GM19023 (cell line): ENCODE results near the gene PDE3A.
"Not testable (repeated sequence)": the region's sequence is repeated elsewhere in the genome, so short reads cannot be mapped to it uniquely, and the experiment has no call there.

Experiments
- ATAC-seq: cut with Tn5 transposase; IDR thresholded peaks from one replicate; pipeline ENCODE4 v1.9.1; 2021; ENCODE audit warnings: mild to moderate bottlenecking, moderate library complexity; ENCODE audit not compliant: unreplicated experiment

Gene PDE3A

GRCh38 chr12:20368114-20368650 lies at the start of gene PDE3A:
Gene PDE3A (plus strand): TSS chr12:20368537. CDS start chr12:20369285, 748 bp downstream.
- no peak for ATAC-seq

GRCh38 chr12:20319366-20319765 lies 49.0 kb upstream of the PDE3A start:
- ATAC-seq: no peak

GRCh38 chr12:20320552-20320951 lies 47.8 kb upstream of the PDE3A start:
- no peak for ATAC-seq

DNA sequence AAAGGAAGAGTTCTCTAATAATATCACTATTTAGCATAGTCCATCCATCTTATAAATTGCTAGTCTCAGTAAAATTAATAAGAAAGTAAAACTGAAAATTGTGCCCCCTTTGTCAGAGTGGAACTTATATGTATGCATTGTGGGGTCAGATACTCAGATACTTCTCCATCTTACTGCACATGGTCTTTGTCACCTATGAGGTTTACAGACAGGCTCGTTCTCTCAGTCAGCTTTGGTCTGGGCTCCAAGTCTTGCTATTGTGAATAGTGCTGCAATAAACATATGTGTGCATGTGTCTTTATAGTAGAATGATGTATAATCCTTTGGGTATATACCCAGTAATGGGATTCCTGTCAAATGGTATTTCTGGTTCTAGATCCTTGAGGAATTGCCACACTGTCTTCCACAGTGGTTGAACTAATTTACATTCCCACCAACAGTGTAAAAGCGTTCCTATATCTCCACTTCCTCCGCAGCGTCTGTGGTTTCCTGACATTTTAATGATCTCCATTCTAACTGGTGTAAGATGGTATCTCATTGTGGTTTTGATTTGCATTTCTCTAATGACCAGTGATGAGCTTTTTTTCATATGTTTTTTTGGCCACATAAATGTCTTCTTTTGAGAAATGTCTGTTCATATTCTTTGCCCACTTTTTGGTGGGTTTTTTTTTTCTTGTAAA lies 37.4 kb upstream of the PDE3A start:
- not testable (repeated sequence) for ATAC-seq

- no peak for ATAC-seq
These were observed 29.3 kb upstream of the PDE3A start for GRCh38 chr12:20339060-20339459.

GRCh38 chr12:20342111-20342510 lies 26.2 kb upstream of the PDE3A start:
- ATAC-seq: no peak

DNA sequence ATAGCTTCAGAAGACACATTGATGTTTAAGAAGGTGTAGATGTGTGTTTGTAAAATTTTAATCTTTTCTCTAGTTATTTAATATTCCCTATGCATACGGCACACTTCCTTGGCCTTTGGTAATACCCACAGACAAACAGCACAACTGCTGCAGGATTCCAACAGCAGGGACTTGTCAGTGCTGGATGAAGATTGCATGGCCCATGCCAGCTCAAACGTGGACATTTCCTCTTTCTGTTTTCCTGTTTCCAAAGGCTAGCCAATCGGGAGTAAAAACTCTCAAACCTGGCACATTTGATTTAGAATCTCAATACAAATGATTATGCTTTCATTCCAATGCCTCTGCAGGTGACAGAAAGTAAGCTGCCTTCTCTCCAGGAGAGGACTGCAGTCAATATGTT lies 22.5 kb upstream of the PDE3A start:
- ATAC-seq: no peak

DNA sequence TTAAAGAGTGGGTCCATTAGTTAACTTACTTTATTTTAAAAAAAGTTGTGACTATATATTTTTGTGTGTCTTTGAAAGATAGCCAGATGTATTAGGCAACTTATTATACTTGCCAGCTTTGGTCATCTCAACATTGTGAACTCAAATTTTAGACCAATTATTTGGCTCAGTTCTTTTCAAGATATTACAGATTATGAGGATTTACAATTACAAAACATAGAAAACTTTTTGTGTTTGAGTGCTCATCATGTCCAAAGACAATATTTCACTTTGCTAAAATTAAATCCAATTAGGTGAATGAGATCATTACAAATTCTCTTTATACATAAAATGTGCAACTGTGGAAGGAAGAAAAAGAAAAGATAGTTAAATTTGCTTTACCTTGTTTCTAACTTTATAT lies 18.3 kb upstream of the PDE3A start:
- ATAC-seq: no peak

- no peak for ATAC-seq
These were observed 17.8 kb upstream of the PDE3A start for GRCh38 chr12:20350495-20350894.

DNA sequence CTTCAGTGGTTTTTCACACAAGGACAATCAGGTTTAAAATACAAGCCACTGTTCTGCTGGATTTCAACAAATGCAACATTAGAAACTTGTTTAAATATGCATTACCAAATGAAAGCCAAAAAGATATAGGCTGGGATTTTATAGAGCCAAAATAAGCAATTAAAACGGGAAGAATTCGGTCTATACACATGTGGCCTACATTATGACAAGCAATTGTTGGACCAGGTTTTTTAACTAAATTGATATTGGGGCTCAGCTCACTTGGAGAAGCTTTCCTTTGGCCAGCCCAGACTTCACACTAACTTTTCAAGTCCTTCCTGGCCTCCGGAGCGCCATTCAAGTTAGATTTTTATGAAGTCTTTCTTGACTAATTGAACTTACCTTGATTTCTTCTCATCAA lies 16.9 kb upstream of the PDE3A start:
- no peak for ATAC-seq

DNA sequence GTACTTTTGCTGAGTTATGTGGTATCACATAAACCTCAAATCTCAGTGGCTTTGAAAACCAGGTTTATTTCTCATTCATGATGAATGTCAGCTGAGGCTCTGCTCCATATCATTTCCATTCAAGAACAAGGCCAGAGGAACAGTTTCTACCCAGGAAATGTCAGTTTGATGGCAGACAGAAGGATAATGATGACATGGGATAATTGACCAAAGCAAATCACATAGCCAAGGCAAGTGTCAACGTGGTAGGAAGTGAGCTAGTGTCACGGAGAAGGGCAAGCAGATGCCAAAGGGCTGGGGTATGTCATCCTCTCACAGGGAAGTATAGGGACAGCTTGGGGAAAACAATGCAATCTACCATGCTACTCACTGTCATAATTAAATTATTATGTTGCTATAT lies 12.3 kb upstream of the PDE3A start:
- ATAC-seq: no peak

DNA sequence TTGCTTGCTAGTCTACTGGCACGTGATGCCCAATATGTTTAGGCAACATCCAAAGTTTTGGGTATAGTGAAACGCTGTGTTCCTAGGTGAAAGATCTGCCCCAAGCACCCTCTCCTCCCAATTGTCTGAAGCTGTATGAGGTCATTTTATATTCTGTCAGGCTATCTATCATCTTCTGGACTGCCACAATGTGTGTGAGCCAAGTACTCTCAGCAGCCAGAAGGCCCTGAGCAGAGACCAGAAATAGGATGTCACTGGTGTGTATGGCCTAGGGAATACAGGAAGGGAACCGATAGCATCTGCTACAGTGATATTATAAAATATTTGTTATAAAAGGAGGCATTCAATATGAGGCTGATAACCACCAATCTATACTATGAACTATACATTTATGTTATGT lies 7.9 kb upstream of the PDE3A start:
- no peak for ATAC-seq

- ATAC-seq: no peak
These were observed 6.9 kb upstream of the PDE3A start for GRCh38 chr12:20361416-20361815.

GRCh38 chr12:20364501-20364900 lies 3.8 kb upstream of the PDE3A start:
- ATAC-seq: no peak

DNA sequence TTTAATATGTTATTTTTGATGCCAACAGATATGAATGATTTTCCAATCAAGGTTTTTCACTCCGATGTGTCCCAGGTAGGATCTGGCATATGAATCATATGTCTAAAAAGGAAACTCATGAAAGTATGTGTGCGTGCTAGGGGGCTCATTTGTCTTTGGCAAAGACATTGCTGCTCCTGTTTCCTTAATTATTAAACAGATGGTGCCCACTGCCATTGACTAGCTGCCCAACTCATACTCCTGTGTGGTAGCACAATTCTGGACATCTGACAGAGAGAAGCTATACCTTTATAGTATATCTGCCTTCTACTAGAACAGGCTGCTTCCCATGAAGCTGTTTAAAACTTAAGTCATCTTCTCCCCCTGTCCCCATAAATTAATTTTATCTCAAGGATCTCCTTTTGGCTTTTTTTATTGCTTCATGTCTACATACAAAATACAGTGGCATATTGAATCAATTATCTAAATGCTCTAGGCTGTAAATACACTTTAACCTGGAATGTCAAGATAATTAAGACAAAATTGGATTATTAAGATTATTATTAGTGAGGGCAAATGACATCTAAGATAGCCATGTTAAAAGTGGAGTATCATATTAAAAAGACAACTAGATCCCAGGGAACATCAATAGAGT lies 1.4 kb upstream of the PDE3A start:
- ATAC-seq: no peak

DNA sequence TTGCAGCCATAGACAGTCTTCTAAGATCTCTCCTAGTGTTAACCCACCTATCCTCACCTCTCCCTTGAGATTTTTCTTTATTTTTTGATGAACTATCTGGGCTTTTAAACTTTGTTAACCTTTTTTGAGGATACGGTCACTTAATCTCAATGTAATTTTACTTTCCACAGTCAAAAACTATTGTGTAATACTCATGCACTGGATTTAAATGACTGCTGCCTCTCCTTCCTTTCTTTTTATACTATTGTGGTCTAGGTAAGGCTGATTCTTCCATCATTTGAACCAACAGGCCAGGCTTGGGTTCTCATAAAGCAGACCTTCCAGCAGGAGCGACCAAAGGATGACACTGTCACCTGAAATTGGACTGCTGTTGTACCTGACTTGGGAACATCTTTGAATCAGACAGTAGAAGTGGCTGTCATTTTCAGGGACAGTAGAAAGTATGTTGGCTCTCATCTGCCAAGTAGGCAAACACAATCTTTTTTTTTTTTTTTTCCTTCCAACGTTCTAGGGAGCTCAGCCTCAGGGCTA lies 689 bp upstream of the PDE3A start:
- ATAC-seq: no peak

GRCh38 chr12:20368651-20369304 lies 441 bp downstream of the PDE3A start:
- ATAC-seq: no peak

- no peak for ATAC-seq
These were observed 1.1 kb downstream of the PDE3A start for GRCh38 chr12:20369305-20370013.

GRCh38 chr12:20370014-20370386 lies 1.7 kb downstream of the PDE3A start:
- ATAC-seq: no peak

- ATAC-seq: no peak
These were observed 2.7 kb downstream of the PDE3A start for GRCh38 chr12:20370866-20371519.
